A549 (cell line): ENCODE data around the gene ZNF48. TPM values are rescaled to one million over a fixed set of nuclear protein-coding genes. Genes with fewer than 3 reads are reported as not detected.

Source experiments
- CBX2 ChIP-seq: fragments of 200-600 bp; sonication (generic); IDR thresholded peaks from 2 replicates; pipeline ENCODE4 v1.6.1; 2016; ENCODE audit warnings: low read depth, mild to moderate bottlenecking, borderline replicate concordance
- CEBPB ChIP-seq, 2 experiments: fragments of >200 bp in 1 of 2; sonication (Bioruptor Twin) in 1 of 2; formaldehyde crosslinking in 1 of 2; IDR thresholded peaks; 2 replicates each; pipeline ENCODE4 v1.6.1; 2012 to 2016
- CHD4 ChIP-seq: fragments of 200-600 bp; sonication (generic); IDR thresholded peaks from 2 replicates; pipeline ENCODE4 v1.6.1; 2016; ENCODE audit warnings: antibody characterized with exemption, mild to moderate bottlenecking, borderline replicate concordance
- EHMT2 ChIP-seq: fragments of 200-600 bp; sonication (generic); IDR thresholded peaks from 2 replicates; pipeline ENCODE4 v1.6.1; 2016; ENCODE audit warnings: antibody characterized with exemption, low read depth, mild to moderate bottlenecking, moderate library complexity
- EP300 ChIP-seq, 2 experiments: fragments of >200 bp; sonication (Bioruptor Twin); formaldehyde crosslinking; IDR thresholded peaks; 2 replicates in 1 of 2; 3 replicates in 1 of 2; pipeline ENCODE4 v1.6.1; 2016 to 2017
- ESRRA ChIP-seq: fragments of 150-350 bp; IDR thresholded peaks from 2 replicates; pipeline ENCODE4 v1.6.1; 2014; ENCODE audit warnings: mild to moderate bottlenecking, low read length, borderline replicate concordance
- FOSB ChIP-seq: fragments of 250-450 bp; sonication (Bioruptor Pico); IDR thresholded peaks from 2 replicates; pipeline ENCODE4 v1.5.0; 2020; ENCODE audit warnings: mild to moderate bottlenecking, moderate library complexity
- FOSL2 ChIP-seq, 2 experiments: fragments of 450-650 bp in 1 of 2; fragments of >200 bp in 1 of 2; sonication (Bioruptor Twin) in 1 of 2; formaldehyde crosslinking; IDR thresholded peaks; 2 replicates each; pipeline versions ENCODE4 v1.5.0 to v1.6.1; 2016 to 2020; ENCODE audit warnings: mild to moderate bottlenecking in 1 of 2, moderate library complexity in 1 of 2
- FOXS1 ChIP-seq: fragments of 250-450 bp; sonication (Bioruptor Pico); IDR thresholded peaks from 2 replicates; pipeline ENCODE4 v1.5.0; 2020; ENCODE audit warnings: mild to moderate bottlenecking, moderate library complexity
- GATA3 ChIP-seq: IDR thresholded peaks from 2 replicates; pipeline ENCODE4 v1.6.1; 2012; ENCODE audit warnings: borderline replicate concordance
- HDAC2 ChIP-seq: fragments of 200-600 bp; sonication (generic); IDR thresholded peaks from 2 replicates; pipeline ENCODE4 v1.6.1; 2016
- HOXB13 ChIP-seq: fragments of 250-450 bp; sonication (Bioruptor Pico); IDR thresholded peaks from 2 replicates; pipeline ENCODE4 v1.5.0; 2020; ENCODE audit warnings: low read depth, mild to moderate bottlenecking, moderate library complexity
- HOXB5 ChIP-seq: fragments of 250-450 bp; sonication (Bioruptor Pico); IDR thresholded peaks from 2 replicates; pipeline ENCODE4 v1.5.0; 2020; ENCODE audit warnings: mild to moderate bottlenecking, moderate library complexity
- MAFK ChIP-seq: fragments of 450-650 bp; IDR thresholded peaks from 2 replicates; pipeline ENCODE4 v1.6.1; 2014; ENCODE audit not compliant: partially characterized antibody
- MYC ChIP-seq: IDR thresholded peaks from 2 replicates; pipeline ENCODE4 v1.6.1; 2012; ENCODE audit warnings: mild to moderate bottlenecking, inconsistent platforms, low read length, improper control_type of control experiment, borderline replicate concordance
- NFE2L2 ChIP-seq: fragments of 150-350 bp; conservative IDR thresholded peaks from 2 replicates; pipeline ENCODE4 v1.6.1; 2014; ENCODE audit warnings: low read length
- NPAS2 ChIP-seq: fragments of 250-450 bp; sonication (Bioruptor Pico); IDR thresholded peaks from 2 replicates; pipeline ENCODE4 v1.8.0; 2022; ENCODE audit warnings: mild to moderate bottlenecking, moderate library complexity, borderline replicate concordance
- NR3C1 ChIP-seq: fragments of >200 bp; sonication (Bioruptor Twin); formaldehyde crosslinking; IDR thresholded peaks from 3 replicates; pipeline ENCODE4 v1.6.1; 2017
- POLR2A ChIP-seq: IDR thresholded peaks from 2 replicates; pipeline ENCODE4 v1.6.1; 2012; ENCODE audit warnings: mild to moderate bottlenecking, low read length
- POLR2AphosphoS2 ChIP-seq: conservative IDR thresholded peaks from 2 replicates; pipeline ENCODE4 v1.6.1; 2012; ENCODE audit warnings: low read length, improper control_type of control experiment, inconsistent platforms
- RARB ChIP-seq: fragments of 250-450 bp; sonication (Bioruptor Pico); IDR thresholded peaks from 2 replicates; pipeline ENCODE4 v1.8.0; 2021; ENCODE audit warnings: mild to moderate bottlenecking, moderate library complexity
- RFX5 ChIP-seq: fragments of 450-650 bp; IDR thresholded peaks from 2 replicates; pipeline ENCODE4 v1.7.1; 2014; ENCODE audit warnings: antibody characterized with exemption, mild to moderate bottlenecking, moderate library complexity
- RNF2 ChIP-seq: fragments of 200-600 bp; sonication (generic); IDR thresholded peaks from 2 replicates; pipeline ENCODE4 v1.6.1; 2016; ENCODE audit warnings: low read depth, mild to moderate bottlenecking, antibody characterized with exemption, moderate library complexity, borderline replicate concordance
- SMC3 ChIP-seq: fragments of >200 bp; sonication (Bioruptor Twin); formaldehyde crosslinking; IDR thresholded peaks from 3 replicates; pipeline ENCODE4 v1.6.1; 2018; ENCODE audit warnings: inconsistent platforms
- SREBF2 ChIP-seq: fragments of 450-650 bp; IDR thresholded peaks from 2 replicates; pipeline ENCODE4 v1.6.1; 2014; ENCODE audit warnings: mild to moderate bottlenecking, moderate library complexity
- TFCP2L1 ChIP-seq: fragments of 250-450 bp; sonication (Bioruptor Pico); IDR thresholded peaks from 2 replicates; pipeline ENCODE4 v1.5.0; 2021; ENCODE audit warnings: mild to moderate bottlenecking
- TP53 ChIP-seq: fragments of 250-450 bp; sonication (Bioruptor Pico); IDR thresholded peaks from 2 replicates; pipeline ENCODE4 v1.5.0; 2021; ENCODE audit warnings: mild to moderate bottlenecking, moderate library complexity
- ZC3H11A ChIP-seq: fragments of 450-650 bp; IDR thresholded peaks from 2 replicates; pipeline ENCODE4 v1.6.1; 2014; ENCODE audit warnings: antibody characterized with exemption, mild to moderate bottlenecking
- ZFP36 ChIP-seq: fragments of 450-650 bp; IDR thresholded peaks from 2 replicates; pipeline ENCODE4 v1.6.1; 2014; ENCODE audit warnings: borderline replicate concordance; ENCODE audit not compliant: partially characterized antibody
- ZNF302 ChIP-seq: fragments of 250-450 bp; sonication (Bioruptor Pico); IDR thresholded peaks from 2 replicates; pipeline ENCODE4 v1.9.0; 2021; ENCODE audit warnings: inconsistent platforms, mild to moderate bottlenecking, moderate library complexity
- ZSCAN20 ChIP-seq: fragments of 250-450 bp; sonication (Bioruptor Pico); IDR thresholded peaks from 2 replicates; pipeline ENCODE4 v1.8.0; 2022; ENCODE audit warnings: mild to moderate bottlenecking, moderate library complexity
- polyA plus RNA-seq, 4 experiments: library from polyadenylated mRNA; depleted of rRNA in 3 of 4; stranded (reverse); fragments of >200 nt; fragmentation: RNase III in 1 of 4; extraction: RNeasy Plus Mini Kit Qiagen cat#74134 plus additional on column Dnase treatment in 1 of 4; gene quantifications; 2 replicates in 3 of 4; 3 replicates in 1 of 4; pipeline ENCODE4 v1.2.3, GENCODE V29; 2011 to 2017
- TF ChIP-seq, protein P1 (sequence below): fragments of >200 bp; sonication (Bioruptor Twin); formaldehyde crosslinking; IDR thresholded peaks from 3 replicates; pipeline ENCODE4 v1.5.1; 2016
- TF ChIP-seq, protein P2 (sequence below): fragments of >200 bp; sonication (Bioruptor Twin); formaldehyde crosslinking; IDR thresholded peaks from 3 replicates; pipeline ENCODE4 v1.6.1; 2016
- TF ChIP-seq, protein P3 (sequence below): IDR thresholded peaks from 2 replicates; pipeline ENCODE4 v1.6.1; 2012; ENCODE audit warnings: low read depth, borderline replicate concordance
- TF ChIP-seq, protein P4 (sequence below): IDR thresholded peaks from 2 replicates; pipeline ENCODE4 v1.6.1; 2012
- TF ChIP-seq, protein P5 (sequence below): fragments of >200 bp; sonication (Bioruptor Twin); formaldehyde crosslinking; IDR thresholded peaks from 2 replicates; pipeline ENCODE4 v1.6.1; 2016
- TF ChIP-seq, protein P6 (sequence below): fragments of 250-450 bp; sonication (Bioruptor Pico); IDR thresholded peaks from 2 replicates; pipeline ENCODE4 v1.5.0; 2021; ENCODE audit warnings: mild to moderate bottlenecking, moderate library complexity, borderline replicate concordance

Gene ZNF48
- polyA plus RNA-seq, 2 of the 4 experiments (the other 2 are of a cell fraction), result 9.3 to 10.4 TPM

DNA sequence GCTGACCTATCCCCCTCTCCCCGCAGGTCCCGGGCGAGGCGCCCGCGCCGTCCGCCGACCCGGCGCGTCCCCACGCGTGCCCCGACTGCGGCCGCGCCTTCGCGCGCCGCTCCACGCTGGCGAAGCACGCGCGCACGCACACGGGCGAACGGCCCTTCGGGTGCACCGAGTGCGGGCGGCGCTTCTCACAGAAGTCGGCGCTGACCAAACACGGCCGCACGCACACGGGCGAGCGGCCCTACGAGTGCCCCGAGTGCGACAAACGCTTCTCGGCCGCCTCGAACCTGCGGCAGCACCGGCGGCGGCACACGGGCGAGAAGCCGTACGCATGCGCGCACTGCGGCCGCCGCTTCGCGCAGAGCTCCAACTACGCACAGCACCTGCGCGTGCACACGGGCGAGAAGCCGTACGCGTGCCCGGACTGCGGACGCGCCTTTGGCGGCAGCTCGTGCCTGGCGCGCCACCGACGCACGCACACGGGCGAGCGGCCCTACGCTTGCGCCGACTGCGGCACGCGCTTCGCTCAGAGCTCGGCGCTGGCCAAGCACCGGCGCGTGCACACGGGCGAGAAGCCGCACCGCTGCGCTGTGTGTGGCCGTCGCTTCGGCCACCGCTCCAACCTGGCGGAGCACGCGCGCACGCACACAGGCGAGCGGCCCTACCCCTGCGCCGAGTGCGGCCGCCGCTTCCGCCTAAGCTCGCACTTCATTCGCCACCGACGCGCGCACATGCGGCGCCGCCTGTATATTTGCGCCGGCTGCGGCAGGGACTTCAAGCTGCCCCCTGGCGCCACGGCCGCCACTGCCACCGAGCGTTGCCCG, 22.5 kb downstream of the ZNF48 start (continued):
- TF ChIP-seq RARB (CRISPR knock-in tag) (no peak), EP300 (IDR thresholded peaks at IDR 0.05) (no peak), RNF2 (peak; percentile 97; the same call in 1 of the 2 replicates), NR3C1 (no peak), MAFK (no peak), GATA3 (peak; percentile 38; the same call in 1 of the 2 replicates), SMC3 (peak; percentile 42; the same call in 2 of the 3 replicates), CBX2 (no peak), FOXS1 (CRISPR knock-in tag) (no peak), EHMT2 (no peak), ESRRA (no peak), ZSCAN20 (no peak), TP53 (CRISPR knock-in tag) (peak; percentile 77), SREBF2 (no peak), CHD4 (no peak), NFE2L2 (no peak), CEBPB (IDR thresholded peaks at IDR 0.05) (no peak), FOSB (CRISPR knock-in tag) (no peak), RFX5 (0 out of 2 replicates have a peak, but pooled peaks have one; percentile 34), HOXB13 (CRISPR knock-in tag) (no peak), POLR2A (peak; percentile 26), FOSL2 (IDR thresholded peaks at IDR 0.05) (no peak), FOSL2 (CRISPR knock-in tag; IDR thresholded peaks at IDR 0.05) (no peak), TFCP2L1 (no peak; the same call in none of the 2 replicates), ZC3H11A (no peak), HOXB5 (CRISPR knock-in tag) (peak; percentile 77; the same call in 1 of the 2 replicates), NPAS2 (CRISPR knock-in tag) (peak; percentile 66; the same call in 1 of the 2 replicates), ZNF302 (CRISPR knock-in tag) (no peak), MYC (peak; percentile 93), HDAC2 (no peak), ZFP36 (peak; percentile 16), POLR2AphosphoS2 (no peak)
- TF ChIP-seq, protein P1, sequence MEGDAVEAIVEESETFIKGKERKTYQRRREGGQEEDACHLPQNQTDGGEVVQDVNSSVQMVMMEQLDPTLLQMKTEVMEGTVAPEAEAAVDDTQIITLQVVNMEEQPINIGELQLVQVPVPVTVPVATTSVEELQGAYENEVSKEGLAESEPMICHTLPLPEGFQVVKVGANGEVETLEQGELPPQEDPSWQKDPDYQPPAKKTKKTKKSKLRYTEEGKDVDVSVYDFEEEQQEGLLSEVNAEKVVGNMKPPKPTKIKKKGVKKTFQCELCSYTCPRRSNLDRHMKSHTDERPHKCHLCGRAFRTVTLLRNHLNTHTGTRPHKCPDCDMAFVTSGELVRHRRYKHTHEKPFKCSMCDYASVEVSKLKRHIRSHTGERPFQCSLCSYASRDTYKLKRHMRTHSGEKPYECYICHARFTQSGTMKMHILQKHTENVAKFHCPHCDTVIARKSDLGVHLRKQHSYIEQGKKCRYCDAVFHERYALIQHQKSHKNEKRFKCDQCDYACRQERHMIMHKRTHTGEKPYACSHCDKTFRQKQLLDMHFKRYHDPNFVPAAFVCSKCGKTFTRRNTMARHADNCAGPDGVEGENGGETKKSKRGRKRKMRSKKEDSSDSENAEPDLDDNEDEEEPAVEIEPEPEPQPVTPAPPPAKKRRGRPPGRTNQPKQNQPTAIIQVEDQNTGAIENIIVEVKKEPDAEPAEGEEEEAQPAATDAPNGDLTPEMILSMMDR, result peak; percentile 34; the same call in 1 of the 3 replicates
- TF ChIP-seq, protein P2, sequence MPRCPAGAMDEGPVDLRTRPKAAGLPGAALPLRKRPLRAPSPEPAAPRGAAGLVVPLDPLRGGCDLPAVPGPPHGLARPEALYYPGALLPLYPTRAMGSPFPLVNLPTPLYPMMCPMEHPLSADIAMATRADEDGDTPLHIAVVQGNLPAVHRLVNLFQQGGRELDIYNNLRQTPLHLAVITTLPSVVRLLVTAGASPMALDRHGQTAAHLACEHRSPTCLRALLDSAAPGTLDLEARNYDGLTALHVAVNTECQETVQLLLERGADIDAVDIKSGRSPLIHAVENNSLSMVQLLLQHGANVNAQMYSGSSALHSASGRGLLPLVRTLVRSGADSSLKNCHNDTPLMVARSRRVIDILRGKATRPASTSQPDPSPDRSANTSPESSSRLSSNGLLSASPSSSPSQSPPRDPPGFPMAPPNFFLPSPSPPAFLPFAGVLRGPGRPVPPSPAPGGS, result 0 out of 3 replicates have a peak, but pooled peaks have one; percentile 35
- TF ChIP-seq, protein P3, sequence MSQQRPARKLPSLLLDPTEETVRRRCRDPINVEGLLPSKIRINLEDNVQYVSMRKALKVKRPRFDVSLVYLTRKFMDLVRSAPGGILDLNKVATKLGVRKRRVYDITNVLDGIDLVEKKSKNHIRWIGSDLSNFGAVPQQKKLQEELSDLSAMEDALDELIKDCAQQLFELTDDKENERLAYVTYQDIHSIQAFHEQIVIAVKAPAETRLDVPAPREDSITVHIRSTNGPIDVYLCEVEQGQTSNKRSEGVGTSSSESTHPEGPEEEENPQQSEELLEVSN, result peak; percentile 64
- TF ChIP-seq, protein P4, sequence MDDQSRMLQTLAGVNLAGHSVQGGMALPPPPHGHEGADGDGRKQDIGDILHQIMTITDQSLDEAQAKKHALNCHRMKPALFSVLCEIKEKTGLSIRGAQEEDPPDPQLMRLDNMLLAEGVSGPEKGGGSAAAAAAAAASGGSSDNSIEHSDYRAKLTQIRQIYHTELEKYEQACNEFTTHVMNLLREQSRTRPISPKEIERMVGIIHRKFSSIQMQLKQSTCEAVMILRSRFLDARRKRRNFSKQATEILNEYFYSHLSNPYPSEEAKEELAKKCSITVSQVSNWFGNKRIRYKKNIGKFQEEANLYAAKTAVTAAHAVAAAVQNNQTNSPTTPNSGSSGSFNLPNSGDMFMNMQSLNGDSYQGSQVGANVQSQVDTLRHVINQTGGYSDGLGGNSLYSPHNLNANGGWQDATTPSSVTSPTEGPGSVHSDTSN, result peak; percentile 59
- TF ChIP-seq, protein P5, sequence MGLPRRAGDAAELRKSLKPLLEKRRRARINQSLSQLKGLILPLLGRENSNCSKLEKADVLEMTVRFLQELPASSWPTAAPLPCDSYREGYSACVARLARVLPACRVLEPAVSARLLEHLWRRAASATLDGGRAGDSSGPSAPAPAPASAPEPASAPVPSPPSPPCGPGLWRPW, result no peak
- TF ChIP-seq, protein P6, sequence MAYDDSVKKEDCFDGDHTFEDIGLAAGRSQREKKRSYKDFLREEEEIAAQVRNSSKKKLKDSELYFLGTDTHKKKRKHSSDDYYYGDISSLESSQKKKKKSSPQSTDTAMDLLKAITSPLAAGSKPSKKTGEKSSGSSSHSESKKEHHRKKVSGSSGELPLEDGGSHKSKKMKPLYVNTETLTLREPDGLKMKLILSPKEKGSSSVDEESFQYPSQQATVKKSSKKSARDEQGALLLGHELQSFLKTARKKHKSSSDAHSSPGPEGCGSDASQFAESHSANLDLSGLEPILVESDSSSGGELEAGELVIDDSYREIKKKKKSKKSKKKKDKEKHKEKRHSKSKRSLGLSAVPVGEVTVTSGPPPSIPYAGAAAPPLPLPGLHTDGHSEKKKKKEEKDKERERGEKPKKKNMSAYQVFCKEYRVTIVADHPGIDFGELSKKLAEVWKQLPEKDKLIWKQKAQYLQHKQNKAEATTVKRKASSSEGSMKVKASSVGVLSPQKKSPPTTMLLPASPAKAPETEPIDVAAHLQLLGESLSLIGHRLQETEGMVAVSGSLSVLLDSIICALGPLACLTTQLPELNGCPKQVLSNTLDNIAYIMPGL (CRISPR knock-in tag), result no peak
